NCI-H187 treated with DMSO at 0.1 percent for 48 hours (cell line): ENCODE data around the gene MAP4K1.

Source experiments
- DNase-seq: peaks from one replicate; lab custom pipeline; 2025; lab: John Stamatoyannopoulos, UW

Gene MAP4K1

GRCh38 chr19:38543807-38544568 lies 73.8 kb downstream of the MAP4K1 start:
- DNase-seq, result no peak

GRCh38 chr19:38543286-38543806 lies 74.4 kb downstream of the MAP4K1 start:
- DNase-seq, result no peak

GRCh38 chr19:38542040-38542439 lies 75.7 kb downstream of the MAP4K1 start:
- DNase-seq, result no peak

GRCh38 chr19:38539751-38540150 lies 78.0 kb downstream of the MAP4K1 start:
- no peak for DNase-seq

- DNase-seq, result no peak
Observed at GRCh38 chr19:38538793-38539528, 78.8 kb downstream of the MAP4K1 start.

GRCh38 chr19:38538386-38538785 lies 79.4 kb downstream of the MAP4K1 start:
- no peak for DNase-seq
